ENCODE measurements around the gene POLR1A. TPM values are rescaled to one million over a fixed set of nuclear protein-coding genes. Genes with fewer than 3 reads are reported as not detected.

POLR1A gene
- total RNA-seq, 2 donors from 2014 or later: 19.0 to 38.2 TPM

DNA sequence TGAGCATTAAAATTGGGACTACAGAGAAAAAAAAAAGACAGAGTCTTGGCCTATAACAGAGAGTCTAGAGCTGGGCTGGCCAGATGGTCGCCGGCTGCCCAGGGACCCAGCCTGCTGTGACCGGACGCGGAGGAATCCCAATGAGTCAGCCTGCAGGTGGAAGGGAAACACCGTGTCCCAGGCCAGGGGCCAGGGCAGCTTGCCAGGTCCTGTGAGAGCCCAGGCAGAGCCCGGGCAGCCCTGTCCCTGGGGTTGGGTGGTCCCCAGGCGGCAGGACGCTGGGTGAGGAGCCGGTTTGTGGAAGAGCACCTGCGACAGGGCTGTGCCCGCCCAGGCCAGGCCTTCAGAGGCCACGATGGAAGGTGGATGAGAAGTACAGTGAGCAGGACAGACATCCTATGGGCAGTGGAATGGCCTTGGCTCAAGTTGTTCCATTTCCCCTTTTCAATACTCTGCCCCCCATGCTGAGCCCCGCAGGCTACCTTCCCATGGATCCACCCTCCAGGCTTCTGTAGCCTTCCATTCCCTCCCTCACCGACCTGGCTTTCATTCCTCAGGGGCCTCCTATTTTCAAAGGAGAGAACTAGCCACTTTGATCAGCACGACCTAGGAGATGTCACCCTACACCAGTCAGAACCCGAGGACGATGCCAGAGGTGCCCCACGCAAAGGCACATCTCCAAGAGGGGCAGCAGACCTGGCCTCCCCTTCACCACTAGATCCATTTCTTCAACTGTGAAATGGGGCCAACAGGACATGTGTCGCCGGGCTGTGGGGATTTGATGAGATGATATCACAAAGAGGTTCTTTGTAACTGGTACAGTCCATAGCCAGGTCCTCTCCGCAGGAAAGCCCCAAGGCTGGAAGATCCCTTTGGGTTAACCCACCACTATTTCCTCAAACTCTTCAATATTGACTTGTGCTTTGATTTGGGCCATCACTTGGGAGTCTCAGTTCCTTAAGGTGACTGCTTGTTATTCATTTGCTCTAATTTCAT is 87.5 kb downstream of the POLR1A start:
- TF ChIP-seq, protein P1, sequence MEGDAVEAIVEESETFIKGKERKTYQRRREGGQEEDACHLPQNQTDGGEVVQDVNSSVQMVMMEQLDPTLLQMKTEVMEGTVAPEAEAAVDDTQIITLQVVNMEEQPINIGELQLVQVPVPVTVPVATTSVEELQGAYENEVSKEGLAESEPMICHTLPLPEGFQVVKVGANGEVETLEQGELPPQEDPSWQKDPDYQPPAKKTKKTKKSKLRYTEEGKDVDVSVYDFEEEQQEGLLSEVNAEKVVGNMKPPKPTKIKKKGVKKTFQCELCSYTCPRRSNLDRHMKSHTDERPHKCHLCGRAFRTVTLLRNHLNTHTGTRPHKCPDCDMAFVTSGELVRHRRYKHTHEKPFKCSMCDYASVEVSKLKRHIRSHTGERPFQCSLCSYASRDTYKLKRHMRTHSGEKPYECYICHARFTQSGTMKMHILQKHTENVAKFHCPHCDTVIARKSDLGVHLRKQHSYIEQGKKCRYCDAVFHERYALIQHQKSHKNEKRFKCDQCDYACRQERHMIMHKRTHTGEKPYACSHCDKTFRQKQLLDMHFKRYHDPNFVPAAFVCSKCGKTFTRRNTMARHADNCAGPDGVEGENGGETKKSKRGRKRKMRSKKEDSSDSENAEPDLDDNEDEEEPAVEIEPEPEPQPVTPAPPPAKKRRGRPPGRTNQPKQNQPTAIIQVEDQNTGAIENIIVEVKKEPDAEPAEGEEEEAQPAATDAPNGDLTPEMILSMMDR (IDR thresholded peaks at IDR 0.05): no peak
- H3K36me3 ChIP-seq: no peaks in the 10 kb centered on the region
- no peaks in the 10 kb centered on the region for H3K9me3 ChIP-seq
- DNase-seq (ENCODE audit: low spot score) (no peak), ATAC-seq (ENCODE audit: insufficient number of reproducible peaks, low FRiP score, low read depth) (no peak)
- no peak overlapping the region for H3K4me3 ChIP-seq
- H3K27me3 ChIP-seq (replicated peaks; ENCODE audit: insufficient read depth): no peaks in the 10 kb centered on the region
- peaks cover 18 to 43% of the 10 kb centered on the region in 2 donors for H3K4me1 ChIP-seq (ENCODE audit: control insufficient read depth in 1 of 2, low read depth in 2 of 2)
- no peak overlapping the region for H3K27ac ChIP-seq

DNA sequence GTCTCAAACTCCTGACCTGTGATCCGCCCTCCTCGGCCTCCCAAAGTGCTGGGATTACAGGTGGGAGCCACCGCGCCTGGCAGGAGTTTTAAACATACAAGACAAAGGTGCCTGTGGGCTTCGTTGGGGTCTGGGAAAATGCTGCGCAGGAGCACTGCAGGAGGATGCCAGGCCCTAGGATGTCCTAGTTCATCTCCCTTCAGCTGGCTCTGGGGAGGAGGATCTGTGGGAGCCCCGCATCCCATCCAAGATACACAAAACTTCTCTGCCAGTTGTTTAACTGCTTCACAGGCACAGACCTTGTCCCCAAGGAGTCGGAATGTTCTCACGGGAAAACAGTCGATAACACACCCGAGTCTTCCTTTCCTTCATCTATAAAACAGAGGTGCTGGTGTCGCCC is 89.1 kb downstream of the POLR1A start:
- H3K4me1 ChIP-seq (ENCODE audit: control insufficient read depth in 1 of 2, low read depth in 2 of 2): peaks cover 14 to 27% of the 10 kb centered on the region in 2 donors
- no peaks in the 10 kb centered on the region for H3K9me3 ChIP-seq
- TF ChIP-seq, protein P1 (IDR thresholded peaks at IDR 0.05): no peak
- no peak for DNase-seq (ENCODE audit: low spot score)
- H3K4me3 ChIP-seq: no peak overlapping the region
- H3K36me3 ChIP-seq: no peaks in the 10 kb centered on the region
- no peaks in the 10 kb centered on the region for H3K27me3 ChIP-seq (replicated peaks; ENCODE audit: insufficient read depth)
- no peak overlapping the region for H3K27ac ChIP-seq
- ATAC-seq (ENCODE audit: insufficient number of reproducible peaks, low FRiP score, low read depth): no peak

DNA sequence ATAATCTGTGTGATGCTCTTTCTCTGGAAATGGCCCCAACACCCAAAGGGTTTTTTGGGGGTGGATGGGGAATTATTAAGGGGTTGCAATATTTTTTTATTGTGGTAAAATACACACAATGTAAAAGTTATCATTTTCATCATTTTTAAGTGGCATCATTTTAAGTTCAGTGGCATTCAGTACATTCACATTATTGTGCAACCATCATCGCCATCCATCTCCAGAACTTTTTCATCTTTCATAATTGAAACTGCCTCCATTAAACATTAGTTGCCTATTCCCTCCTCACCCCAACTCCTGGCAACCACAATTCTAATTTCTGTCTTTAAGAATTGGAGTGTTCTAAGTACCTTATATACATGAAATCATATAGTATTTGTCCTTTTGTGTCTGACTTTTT is 90.0 kb downstream of the POLR1A start:
- Histone ChIP-seq H3K36me3 (no peaks in the 10 kb centered on the region), H3K4me1 (ENCODE audit: control insufficient read depth in 1 of 2, low read depth in 2 of 2) (peaks cover 6 to 18% of the 10 kb centered on the region in 2 donors), H3K4me3 (no peak overlapping the region), H3K9me3 (no peaks in the 10 kb centered on the region), H3K27me3 (replicated peaks; ENCODE audit: insufficient read depth) (no peaks in the 10 kb centered on the region), H3K27ac (no peak overlapping the region)
- TF ChIP-seq, protein P1 (IDR thresholded peaks at IDR 0.05): no peak
- ATAC-seq (ENCODE audit: insufficient number of reproducible peaks, low FRiP score, low read depth) (no peak), DNase-seq (ENCODE audit: low spot score) (no peak)

DNA sequence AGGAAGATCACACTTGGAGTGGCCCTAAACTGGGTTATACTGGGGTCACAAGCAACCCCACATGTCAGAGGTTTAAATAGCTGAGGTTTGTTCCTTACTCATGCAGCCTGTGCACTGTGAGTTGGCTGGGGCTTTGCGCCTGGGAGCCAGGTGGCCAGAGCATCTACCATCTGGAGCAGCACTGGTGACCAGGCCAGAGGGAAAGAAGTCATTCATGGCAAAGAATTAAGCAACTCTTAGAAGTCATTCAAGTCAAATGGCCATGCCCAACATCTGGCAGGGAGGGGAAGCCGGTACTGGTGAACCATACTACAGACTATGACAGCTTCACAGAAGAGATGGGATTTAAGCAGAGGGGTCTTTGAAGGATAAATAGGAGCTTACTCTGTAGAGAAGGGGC is 90.7 kb downstream of the POLR1A start:
- no peak for ATAC-seq (ENCODE audit: insufficient number of reproducible peaks, low FRiP score, low read depth)
- Histone ChIP-seq H3K27me3 (replicated peaks; ENCODE audit: insufficient read depth) (no peaks in the 10 kb centered on the region), H3K27ac (no peak overlapping the region), H3K9me3 (no peaks in the 10 kb centered on the region), H3K4me1 (ENCODE audit: control insufficient read depth in 1 of 2, low read depth in 2 of 2) (peaks cover 4 to 14% of the 10 kb centered on the region in 2 donors), H3K36me3 (no peaks in the 10 kb centered on the region), H3K4me3 (no peak overlapping the region)
- TF ChIP-seq, protein P1 (IDR thresholded peaks at IDR 0.05): no peak
- DNase-seq (ENCODE audit: low spot score): no peak

DNA sequence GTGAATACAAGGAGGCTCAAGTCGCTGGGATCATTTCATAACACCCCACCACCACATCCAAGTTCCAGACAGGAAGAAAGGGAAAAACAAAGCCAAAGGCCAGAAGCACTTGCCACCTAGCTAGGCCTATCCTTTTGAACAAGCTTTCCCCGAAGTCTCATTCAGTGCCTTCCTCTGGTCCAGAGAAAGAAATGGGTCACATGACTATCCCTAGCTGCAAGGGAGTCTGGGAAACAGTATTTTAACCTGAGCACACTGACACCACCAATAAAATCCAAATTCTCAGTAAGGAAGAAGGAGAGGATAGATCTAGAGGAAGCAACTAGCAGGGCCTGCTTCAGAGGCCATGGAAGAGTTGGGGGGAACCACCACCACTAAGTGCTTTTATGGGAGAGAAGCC is 91.2 kb downstream of the POLR1A start:
- DNase-seq (ENCODE audit: low spot score) (no peak), ATAC-seq (ENCODE audit: insufficient number of reproducible peaks, low FRiP score, low read depth) (no peak)
- no peaks in the 10 kb centered on the region for H3K9me3 ChIP-seq
- H3K27ac ChIP-seq: no peak overlapping the region
- peaks cover 4 to 14% of the 10 kb centered on the region in 2 donors for H3K4me1 ChIP-seq (ENCODE audit: control insufficient read depth in 1 of 2, low read depth in 2 of 2)
- H3K27me3 ChIP-seq (replicated peaks; ENCODE audit: insufficient read depth): no peaks in the 10 kb centered on the region
- H3K4me3 ChIP-seq: no peak overlapping the region
- no peaks in the 10 kb centered on the region for H3K36me3 ChIP-seq
- TF ChIP-seq, protein P1 (IDR thresholded peaks at IDR 0.05): no peak
